ENCODE measurements around the gene RBM3.

The RBM3 gene

GRCh38 chrX:48590203-48591103, 16.2 kb downstream of the RBM3 start:
- POLR2A ChIA-PET: no interaction called here
- Histone ChIP-seq H3K36me3 (ENCODE audit: control insufficient read depth in 4 of 4, insufficient read depth in 4 of 4, low read length in 3 of 4) (no peaks in the 10 kb centered on the region), H3K4me1 (ENCODE audit: control extremely low read depth in 1 of 4, control insufficient read depth in 4 of 4, insufficient read depth in 4 of 4, low read length in 3 of 4) (peaks cover 0 to 4% (median 2%) of the 10 kb centered on the region in 4 experiments), H3K9me3 (ENCODE audit: control extremely low read depth in 1 of 5, control insufficient read depth in 4 of 5, insufficient read depth in 2 of 5, low read depth in 1 of 5, low read length in 4 of 5) (no peaks in the 10 kb centered on the region), H3K4me3 (ENCODE audit: control insufficient read depth in 1 of 7, extremely low read depth in 1 of 7, insufficient read depth in 4 of 7, low read depth in 2 of 7, low read length in 6 of 7) (no peak overlapping the region), H3K27ac (ENCODE audit: insufficient read depth in 1 of 2, low read depth in 1 of 2, low read length in 2 of 2, poor library complexity in 1 of 2, severe bottlenecking in 2 of 2) (peak overlapping the region in 1 of 2 experiments; percentile 43), H3K27me3 (replicated peaks in 2 of 5; ENCODE audit: control insufficient read depth in 4 of 5, insufficient read depth in 5 of 5, low read length in 4 of 5) (no peaks in the 10 kb centered on the region)
- no peak for DNase-seq
- CTCF ChIA-PET: no interaction called here
- 92% methylated on average over 17 of the region's 21 CpGs for WGBS (ENCODE audit: insufficient coverage)

GRCh38 chrX:48591255-48591791, 17.0 kb downstream of the RBM3 start:
- no peak overlapping the region for H3K27ac ChIP-seq (ENCODE audit: insufficient read depth in 1 of 2, low read depth in 1 of 2, low read length in 2 of 2, poor library complexity in 1 of 2, severe bottlenecking in 2 of 2)

GRCh38 chrX:48592971-48593370, 18.7 kb downstream of the RBM3 start:
- Histone ChIP-seq H3K36me3 (ENCODE audit: control insufficient read depth in 4 of 4, insufficient read depth in 4 of 4, low read length in 3 of 4) (no peaks in the 10 kb centered on the region), H3K9me3 (ENCODE audit: control extremely low read depth in 1 of 5, control insufficient read depth in 4 of 5, insufficient read depth in 2 of 5, low read depth in 1 of 5, low read length in 4 of 5) (no peaks in the 10 kb centered on the region), H3K27me3 (replicated peaks in 2 of 5; ENCODE audit: control insufficient read depth in 4 of 5, insufficient read depth in 5 of 5, low read length in 4 of 5) (no peaks in the 10 kb centered on the region), H3K27ac (ENCODE audit: insufficient read depth in 1 of 2, low read depth in 1 of 2, low read length in 2 of 2, poor library complexity in 1 of 2, severe bottlenecking in 2 of 2) (no peak overlapping the region), H3K4me1 (ENCODE audit: control extremely low read depth in 1 of 4, control insufficient read depth in 4 of 4, insufficient read depth in 4 of 4, low read length in 3 of 4) (peaks cover 0 to 7% (median 4%) of the 10 kb centered on the region in 4 experiments), H3K4me3 (ENCODE audit: control insufficient read depth in 1 of 7, extremely low read depth in 1 of 7, insufficient read depth in 4 of 7, low read depth in 2 of 7, low read length in 6 of 7) (no peak overlapping the region)
- 85% methylated on average over 4 of the region's 5 CpGs for WGBS (ENCODE audit: insufficient coverage)
- POLR2A ChIA-PET: no interaction called here
- CTCF ChIA-PET: no interaction called here
- no peak for DNase-seq

More at GRCh38 chrX:48591255-48591791, 17.0 kb downstream of the RBM3 start:
- no peak for DNase-seq
- H3K9me3 ChIP-seq (ENCODE audit: control extremely low read depth in 1 of 5, control insufficient read depth in 4 of 5, insufficient read depth in 2 of 5, low read depth in 1 of 5, low read length in 4 of 5): no peaks in the 10 kb centered on the region
- 68% methylated on average over 3 of the region's 9 CpGs for WGBS (ENCODE audit: insufficient coverage)
- POLR2A ChIA-PET: no interaction called here
- CTCF ChIA-PET: no interaction called here
- peaks cover 0 to 5% (median 3%) of the 10 kb centered on the region in 4 experiments for H3K4me1 ChIP-seq (ENCODE audit: control extremely low read depth in 1 of 4, control insufficient read depth in 4 of 4, insufficient read depth in 4 of 4, low read length in 3 of 4)
- H3K4me3 ChIP-seq (ENCODE audit: control insufficient read depth in 1 of 7, extremely low read depth in 1 of 7, insufficient read depth in 4 of 7, low read depth in 2 of 7, low read length in 6 of 7): no peak overlapping the region
- H3K27me3 ChIP-seq (replicated peaks in 2 of 5; ENCODE audit: control insufficient read depth in 4 of 5, insufficient read depth in 5 of 5, low read length in 4 of 5): no peaks in the 10 kb centered on the region
- no peaks in the 10 kb centered on the region for H3K36me3 ChIP-seq (ENCODE audit: control insufficient read depth in 4 of 4, insufficient read depth in 4 of 4, low read length in 3 of 4)

GRCh38 chrX:48595929-48596328, 21.6 kb downstream of the RBM3 start:
- Histone ChIP-seq H3K4me1 (ENCODE audit: control extremely low read depth in 1 of 4, control insufficient read depth in 4 of 4, insufficient read depth in 4 of 4, low read length in 3 of 4) (peaks cover 0 to 14% (median 8%) of the 10 kb centered on the region in 4 experiments), H3K27me3 (replicated peaks in 2 of 5; ENCODE audit: control insufficient read depth in 4 of 5, insufficient read depth in 5 of 5, low read length in 4 of 5) (no peaks in the 10 kb centered on the region), H3K27ac (ENCODE audit: insufficient read depth in 1 of 2, low read depth in 1 of 2, low read length in 2 of 2, poor library complexity in 1 of 2, severe bottlenecking in 2 of 2) (no peak overlapping the region), H3K36me3 (ENCODE audit: control insufficient read depth in 4 of 4, insufficient read depth in 4 of 4, low read length in 3 of 4) (peaks cover 0 to 17% (median 11%) of the 10 kb centered on the region in 4 experiments), H3K9me3 (ENCODE audit: control extremely low read depth in 1 of 5, control insufficient read depth in 4 of 5, insufficient read depth in 2 of 5, low read depth in 1 of 5, low read length in 4 of 5) (no peaks in the 10 kb centered on the region), H3K4me3 (ENCODE audit: control insufficient read depth in 1 of 7, extremely low read depth in 1 of 7, insufficient read depth in 4 of 7, low read depth in 2 of 7, low read length in 6 of 7) (no peak overlapping the region)
- CTCF ChIA-PET: interaction anchor here (1.3 kb wide), 1 partner anchor 17 kb away, joined by 3 read pairs; no protein-coding TSS in a partner anchor
- WGBS (ENCODE audit: insufficient coverage): 39% methylated on average over 2 of the region's 2 CpGs
- POLR2A ChIA-PET: interaction anchor here (1.6 kb wide), 1 partner anchor 17 kb away, joined by 5 read pairs; no protein-coding TSS in a partner anchor
- no peak for DNase-seq

- CTCF ChIA-PET: interaction anchor here (1.0 kb wide), 1 partner anchor 19 kb away, joined by 3 read pairs; no protein-coding TSS in a partner anchor
Measured at GRCh38 chrX:48597353-48598264, 23.3 kb downstream of the RBM3 start, which contains the start of gene WDR13. WDR13 (plus strand) TSS chrX:48597492; CDS start chrX:48597997, 505 bp downstream.

GRCh38 chrX:48598614-48599013, 24.3 kb downstream of the RBM3 start:
- H3K9me3 ChIP-seq (ENCODE audit: control extremely low read depth in 1 of 5, control insufficient read depth in 4 of 5, insufficient read depth in 2 of 5, low read depth in 1 of 5, low read length in 4 of 5): no peaks in the 10 kb centered on the region
- CTCF ChIA-PET: interaction anchor here (1.0 kb wide), 1 partner anchor 18 kb away, joined by 3 read pairs; no protein-coding TSS in a partner anchor
- peaks cover 0 to 11% (median 6%) of the 10 kb centered on the region in 4 experiments for H3K4me1 ChIP-seq (ENCODE audit: control extremely low read depth in 1 of 4, control insufficient read depth in 4 of 4, insufficient read depth in 4 of 4, low read length in 3 of 4)
- 97% methylated on average over 23 of the region's 25 CpGs for WGBS (ENCODE audit: insufficient coverage)
- H3K27me3 ChIP-seq (replicated peaks in 2 of 5; ENCODE audit: control insufficient read depth in 4 of 5, insufficient read depth in 5 of 5, low read length in 4 of 5): no peaks in the 10 kb centered on the region
- peak overlapping the region in 4 of 7 experiments; percentile 77 to 92 (median 81) for H3K4me3 ChIP-seq (ENCODE audit: control insufficient read depth in 1 of 7, extremely low read depth in 1 of 7, insufficient read depth in 4 of 7, low read depth in 2 of 7, low read length in 6 of 7)
- peaks cover 0 to 36% (median 18%) of the 10 kb centered on the region in 4 experiments for H3K36me3 ChIP-seq (ENCODE audit: control insufficient read depth in 4 of 4, insufficient read depth in 4 of 4, low read length in 3 of 4)
- H3K27ac ChIP-seq (ENCODE audit: insufficient read depth in 1 of 2, low read depth in 1 of 2, low read length in 2 of 2, poor library complexity in 1 of 2, severe bottlenecking in 2 of 2): peak overlapping the region in 1 of 2 experiments; percentile 96
- no peak for DNase-seq
- POLR2A ChIA-PET: no interaction called here

More at GRCh38 chrX:48597353-48598264, 23.3 kb downstream of the RBM3 start, which contains the start of gene WDR13:
- no peaks in the 10 kb centered on the region for H3K27me3 ChIP-seq (replicated peaks in 2 of 5; ENCODE audit: control insufficient read depth in 4 of 5, insufficient read depth in 5 of 5, low read length in 4 of 5)
- peak; percentile 90 to 92 (median 90) for DNase-seq
- H3K4me1 ChIP-seq (ENCODE audit: control extremely low read depth in 1 of 4, control insufficient read depth in 4 of 4, insufficient read depth in 4 of 4, low read length in 3 of 4): peaks cover 0 to 11% (median 6%) of the 10 kb centered on the region in 4 experiments
- H3K27ac ChIP-seq (ENCODE audit: insufficient read depth in 1 of 2, low read depth in 1 of 2, low read length in 2 of 2, poor library complexity in 1 of 2, severe bottlenecking in 2 of 2): peak within 1 kb of the TSS; percentile 90 to 96
- POLR2A ChIA-PET: no interaction called here
- H3K36me3 ChIP-seq (ENCODE audit: control insufficient read depth in 4 of 4, insufficient read depth in 4 of 4, low read length in 3 of 4): peaks cover 0 to 31% (median 18%) of the 10 kb centered on the region in 4 experiments
- H3K9me3 ChIP-seq (ENCODE audit: control extremely low read depth in 1 of 5, control insufficient read depth in 4 of 5, insufficient read depth in 2 of 5, low read depth in 1 of 5, low read length in 4 of 5): no peaks in the 10 kb centered on the region
- peak within 1 kb of the TSS; percentile 63 to 92 (median 77) for H3K4me3 ChIP-seq (ENCODE audit: control insufficient read depth in 1 of 7, extremely low read depth in 1 of 7, insufficient read depth in 4 of 7, low read depth in 2 of 7, low read length in 6 of 7)
- WGBS (ENCODE audit: insufficient coverage): 45% methylated on average over 62 of the region's 62 CpGs

All from common myeloid progenitor, CD34-positive (primary cell).